K562 (cell line): ENCODE results near the gene OR2F2. TPM values are rescaled to one million over a fixed set of nuclear protein-coding genes. Genes with fewer than 3 reads are reported as not detected.

ENCODE experiments used
- NCOA4 ChIP-seq: fragments of 450-650 bp; IDR thresholded peaks from 2 replicates; pipeline ENCODE4 v1.6.1; 2018; ENCODE audit warnings: mild to moderate bottlenecking; ENCODE audit not compliant: partially characterized antibody
- polyA plus RNA-seq, 8 experiments: library from polyadenylated mRNA; depleted of rRNA in 4 of 8; stranded (reverse) in 5 of 8; unstranded in 3 of 8; fragments of >200 nt; fragmentation: Nextera tagmentation in 2 of 8; fragmentation: Illumina TruSeq in 1 of 8; extraction: Ambion mirVana in 2 of 8; extraction: Trizol in 1 of 8; gene quantifications; 2 replicates each; pipeline versions ENCODE4 v1.2.1 to v1.2.3, GENCODE V29; 2011 to 2014; ENCODE audit warnings: inconsistent platforms in 1 of 8, missing spikeins in 1 of 8
- total RNA-seq, 7 experiments: library from RNA; depleted of rRNA in 6 of 7; stranded (reverse); fragments of >200 nt in 6 of 7; fragmentation: Illumina TruSeq in 2 of 7; extraction: Trizol in 2 of 7; gene quantifications; 2 replicates each; pipeline versions ENCODE4 v1.2.1 to v1.2.3, GENCODE V29; 2011 to 2021; ENCODE audit warnings: low replicate concordance in 1 of 7
- TF ChIP-seq, protein P1 (sequence below): fragments of 250-450 bp; sonication (Bioruptor Pico); IDR thresholded peaks from 2 replicates; pipeline ENCODE4 v1.5.0; 2020; ENCODE audit warnings: mild to moderate bottlenecking, borderline replicate concordance
- TF ChIP-seq, protein P2 (sequence below): sonication (generic); formaldehyde crosslinking; IDR thresholded peaks from 2 replicates; pipeline ENCODE4 v1.8.1; 2023; ENCODE audit warnings: mild to moderate bottlenecking, missing genetic modification reagents
- TF ChIP-seq, protein P3 (sequence below): sonication (generic); formaldehyde crosslinking; IDR thresholded peaks from 2 replicates; pipeline ENCODE4 v1.8.1; 2023; ENCODE audit warnings: mild to moderate bottlenecking, missing genetic modification reagents

The OR2F2 gene
- total and polyA plus RNA-seq, 9 of the 15 experiments (the other 6 are each of a cell fraction or from before 2014, with no cell fraction given), result not detected

DNA sequence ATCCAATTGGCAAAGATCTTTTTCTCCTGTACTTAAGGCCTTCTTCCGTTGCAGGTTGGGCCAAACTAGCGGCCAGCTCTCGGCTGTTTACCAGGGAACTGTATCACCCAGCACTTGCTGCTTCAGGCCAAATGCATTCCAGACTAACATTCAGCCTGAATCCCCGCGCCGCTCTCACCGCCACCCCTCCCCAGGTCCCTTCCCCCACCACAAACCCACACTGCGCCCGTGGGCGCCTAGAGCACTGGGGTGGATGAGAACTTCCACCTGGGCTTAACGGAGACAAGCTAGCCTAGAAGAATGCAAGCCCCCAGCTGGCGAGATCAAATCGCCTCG is 33.7 kb upstream of the OR2F2 start (continued):
- TF ChIP-seq, protein P1, sequence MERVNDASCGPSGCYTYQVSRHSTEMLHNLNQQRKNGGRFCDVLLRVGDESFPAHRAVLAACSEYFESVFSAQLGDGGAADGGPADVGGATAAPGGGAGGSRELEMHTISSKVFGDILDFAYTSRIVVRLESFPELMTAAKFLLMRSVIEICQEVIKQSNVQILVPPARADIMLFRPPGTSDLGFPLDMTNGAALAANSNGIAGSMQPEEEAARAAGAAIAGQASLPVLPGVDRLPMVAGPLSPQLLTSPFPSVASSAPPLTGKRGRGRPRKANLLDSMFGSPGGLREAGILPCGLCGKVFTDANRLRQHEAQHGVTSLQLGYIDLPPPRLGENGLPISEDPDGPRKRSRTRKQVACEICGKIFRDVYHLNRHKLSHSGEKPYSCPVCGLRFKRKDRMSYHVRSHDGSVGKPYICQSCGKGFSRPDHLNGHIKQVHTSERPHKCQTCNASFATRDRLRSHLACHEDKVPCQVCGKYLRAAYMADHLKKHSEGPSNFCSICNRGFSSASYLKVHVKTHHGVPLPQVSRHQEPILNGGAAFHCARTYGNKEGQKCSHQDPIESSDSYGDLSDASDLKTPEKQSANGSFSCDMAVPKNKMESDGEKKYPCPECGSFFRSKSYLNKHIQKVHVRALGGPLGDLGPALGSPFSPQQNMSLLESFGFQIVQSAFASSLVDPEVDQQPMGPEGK (CRISPR knock-in tag), result 0 out of 2 replicates have a peak, but pooled peaks have one; percentile 49
- TF ChIP-seq, protein P2, sequence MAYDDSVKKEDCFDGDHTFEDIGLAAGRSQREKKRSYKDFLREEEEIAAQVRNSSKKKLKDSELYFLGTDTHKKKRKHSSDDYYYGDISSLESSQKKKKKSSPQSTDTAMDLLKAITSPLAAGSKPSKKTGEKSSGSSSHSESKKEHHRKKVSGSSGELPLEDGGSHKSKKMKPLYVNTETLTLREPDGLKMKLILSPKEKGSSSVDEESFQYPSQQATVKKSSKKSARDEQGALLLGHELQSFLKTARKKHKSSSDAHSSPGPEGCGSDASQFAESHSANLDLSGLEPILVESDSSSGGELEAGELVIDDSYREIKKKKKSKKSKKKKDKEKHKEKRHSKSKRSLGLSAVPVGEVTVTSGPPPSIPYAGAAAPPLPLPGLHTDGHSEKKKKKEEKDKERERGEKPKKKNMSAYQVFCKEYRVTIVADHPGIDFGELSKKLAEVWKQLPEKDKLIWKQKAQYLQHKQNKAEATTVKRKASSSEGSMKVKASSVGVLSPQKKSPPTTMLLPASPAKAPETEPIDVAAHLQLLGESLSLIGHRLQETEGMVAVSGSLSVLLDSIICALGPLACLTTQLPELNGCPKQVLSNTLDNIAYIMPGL, result 0 out of 2 replicates have a peak, but pooled peaks have one; percentile 17
- TF ChIP-seq, protein P3, sequence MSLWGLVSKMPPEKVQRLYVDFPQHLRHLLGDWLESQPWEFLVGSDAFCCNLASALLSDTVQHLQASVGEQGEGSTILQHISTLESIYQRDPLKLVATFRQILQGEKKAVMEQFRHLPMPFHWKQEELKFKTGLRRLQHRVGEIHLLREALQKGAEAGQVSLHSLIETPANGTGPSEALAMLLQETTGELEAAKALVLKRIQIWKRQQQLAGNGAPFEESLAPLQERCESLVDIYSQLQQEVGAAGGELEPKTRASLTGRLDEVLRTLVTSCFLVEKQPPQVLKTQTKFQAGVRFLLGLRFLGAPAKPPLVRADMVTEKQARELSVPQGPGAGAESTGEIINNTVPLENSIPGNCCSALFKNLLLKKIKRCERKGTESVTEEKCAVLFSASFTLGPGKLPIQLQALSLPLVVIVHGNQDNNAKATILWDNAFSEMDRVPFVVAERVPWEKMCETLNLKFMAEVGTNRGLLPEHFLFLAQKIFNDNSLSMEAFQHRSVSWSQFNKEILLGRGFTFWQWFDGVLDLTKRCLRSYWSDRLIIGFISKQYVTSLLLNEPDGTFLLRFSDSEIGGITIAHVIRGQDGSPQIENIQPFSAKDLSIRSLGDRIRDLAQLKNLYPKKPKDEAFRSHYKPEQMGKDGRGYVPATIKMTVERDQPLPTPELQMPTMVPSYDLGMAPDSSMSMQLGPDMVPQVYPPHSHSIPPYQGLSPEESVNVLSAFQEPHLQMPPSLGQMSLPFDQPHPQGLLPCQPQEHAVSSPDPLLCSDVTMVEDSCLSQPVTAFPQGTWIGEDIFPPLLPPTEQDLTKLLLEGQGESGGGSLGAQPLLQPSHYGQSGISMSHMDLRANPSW (CRISPR knock-in tag), result 0 out of 2 replicates have a peak, but pooled peaks have one; percentile 22
- no peak for TF ChIP-seq NCOA4
- TF ChIP-seq, all 486 proteins: peak for 10
